Hindlimb muscle (tissue), 1 donor: ENCODE data around the gene CLSTN1. TPM values are rescaled to one million over a fixed set of nuclear protein-coding genes. Genes with fewer than 3 reads are reported as not detected.
"Not testable (repeated sequence)": the region's sequence is repeated elsewhere in the genome, so short reads cannot be mapped to it uniquely, and the experiment has no call there.

Experiments
- DNase-seq: peaks from one replicate; pipeline ENCODE4 v3.0.0-alpha.2; 2013
- polyA plus RNA-seq: library from polyadenylated mRNA; unstranded; fragments of 120-200 nt; gene quantifications from one replicate; pipeline ENCODE4 v1.2.1, GENCODE V29; 2013; ENCODE audit not compliant: insufficient read length

The CLSTN1 gene
- polyA plus RNA-seq, 1 donor = 78.9 TPM

DNA sequence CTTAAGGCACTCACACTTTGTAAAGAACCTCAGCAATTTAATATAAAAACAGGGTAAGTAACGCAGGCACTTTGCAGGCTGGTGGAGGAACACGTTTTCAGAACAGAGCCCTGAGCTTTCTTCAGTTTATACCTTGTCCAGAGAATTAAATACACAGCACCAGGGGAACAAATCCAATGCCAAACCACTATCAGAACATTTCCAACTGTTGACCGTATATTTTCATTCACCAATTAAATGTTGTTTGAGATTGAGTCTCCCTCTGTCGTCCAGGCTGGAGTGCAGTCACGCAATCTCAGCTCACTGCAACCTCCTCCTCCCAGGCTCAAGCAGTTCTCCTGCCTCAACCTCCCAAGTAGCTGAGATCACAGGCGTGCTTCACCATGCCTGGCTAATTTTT lies 29.7 kb downstream of the CLSTN1 start:
- no peak for DNase-seq

DNA sequence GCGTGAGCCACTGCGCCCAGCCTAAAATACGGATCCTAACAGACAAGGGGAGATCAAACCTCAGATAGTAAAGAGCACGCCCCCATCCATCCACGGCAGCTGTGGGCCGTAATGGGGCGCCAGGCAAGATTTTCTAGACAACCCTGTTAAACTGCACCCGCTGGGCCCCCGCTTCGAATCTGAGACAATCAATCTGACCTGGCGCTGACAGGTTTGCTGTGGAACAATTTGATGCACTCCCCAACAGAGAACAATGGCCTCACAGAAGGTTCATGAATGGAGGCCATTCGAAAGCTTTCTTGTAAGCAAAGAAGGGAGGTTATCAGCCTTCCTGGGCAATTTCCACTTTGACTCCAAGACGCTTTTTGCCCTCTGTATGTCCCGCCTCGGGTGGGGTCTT lies 30.5 kb downstream of the CLSTN1 start:
- no peak for DNase-seq

DNA sequence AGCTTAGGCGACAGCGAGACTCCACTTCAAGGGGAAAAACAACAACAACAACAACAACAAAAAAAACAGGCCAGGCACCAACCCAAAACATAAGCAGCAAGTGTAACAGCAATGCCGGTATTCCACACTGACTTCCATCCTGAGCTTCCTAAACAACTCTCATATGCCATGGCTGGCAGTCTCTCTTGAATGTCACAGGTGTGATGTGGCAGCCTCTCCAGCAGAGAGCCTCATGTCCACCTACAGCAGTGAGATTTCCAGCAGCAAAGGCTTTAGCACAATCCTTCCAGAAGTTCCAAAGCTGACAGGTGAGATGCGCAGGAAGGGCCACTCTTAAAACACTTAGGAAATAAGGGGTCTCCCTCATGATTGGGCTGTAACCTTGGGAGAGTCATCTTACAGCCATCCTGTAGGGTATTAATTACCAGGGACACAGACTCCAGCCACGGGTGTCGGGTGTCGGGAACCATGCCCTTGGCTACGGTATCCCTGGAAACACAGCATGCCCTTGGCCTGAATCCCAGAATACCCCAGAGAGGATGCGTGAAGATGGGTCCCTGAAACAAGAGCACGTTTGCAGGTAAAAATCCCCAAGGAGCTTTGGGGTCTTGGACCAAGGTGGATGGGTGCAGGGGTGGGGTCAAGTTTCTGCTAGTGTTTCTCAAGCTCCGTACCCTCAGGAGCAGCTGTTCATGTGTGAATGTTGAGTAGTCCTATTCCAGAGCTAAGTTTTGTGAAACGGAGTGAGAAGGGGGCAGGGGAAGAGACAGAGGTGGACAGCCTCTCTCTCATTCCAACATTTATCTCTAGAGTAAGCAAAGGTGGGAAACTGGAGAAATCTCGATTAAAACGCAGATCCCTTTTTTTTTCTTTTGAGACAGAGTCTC lies 31.4 kb downstream of the CLSTN1 start:
- no peak for DNase-seq

DNA sequence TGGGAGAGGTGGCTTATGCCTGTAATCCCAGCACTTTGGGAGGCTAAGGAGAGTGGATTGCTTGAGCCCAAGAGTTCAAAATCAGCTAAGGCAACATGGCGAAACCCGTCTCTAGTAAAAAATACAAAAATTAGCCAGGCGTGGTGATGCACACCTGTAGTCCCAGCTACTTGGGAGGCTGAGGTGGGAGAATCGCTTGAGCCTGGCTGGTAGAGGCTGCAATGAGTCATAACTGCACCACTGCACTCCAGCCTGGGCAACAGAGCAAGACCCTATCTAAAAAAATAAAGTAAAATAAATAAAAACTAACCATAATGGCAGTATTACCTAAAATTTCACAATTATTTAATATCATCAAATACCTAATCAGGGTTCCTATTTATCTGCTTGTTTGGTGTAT lies 34.1 kb downstream of the CLSTN1 start:
- not testable (repeated sequence) for DNase-seq

DNA sequence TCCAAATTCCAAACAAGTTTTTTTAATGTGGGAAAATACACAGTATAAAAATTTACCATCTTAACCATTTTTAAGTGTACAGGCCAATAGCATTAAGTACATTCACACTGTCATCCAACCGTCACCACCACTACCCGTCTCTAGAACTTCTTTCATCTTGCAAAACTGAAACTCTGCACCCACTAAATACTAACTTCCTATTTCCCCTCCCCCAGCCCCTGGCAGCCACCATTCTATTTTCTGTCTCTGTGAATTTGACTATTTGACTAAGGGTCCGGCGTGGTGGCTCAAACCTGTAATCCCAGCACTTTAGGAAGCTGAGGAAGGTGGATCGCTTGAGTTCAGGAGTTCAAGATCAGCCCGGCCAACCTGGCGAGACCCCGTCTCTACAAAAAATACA lies 36.1 kb downstream of the CLSTN1 start:
- DNase-seq = no peak

DNA sequence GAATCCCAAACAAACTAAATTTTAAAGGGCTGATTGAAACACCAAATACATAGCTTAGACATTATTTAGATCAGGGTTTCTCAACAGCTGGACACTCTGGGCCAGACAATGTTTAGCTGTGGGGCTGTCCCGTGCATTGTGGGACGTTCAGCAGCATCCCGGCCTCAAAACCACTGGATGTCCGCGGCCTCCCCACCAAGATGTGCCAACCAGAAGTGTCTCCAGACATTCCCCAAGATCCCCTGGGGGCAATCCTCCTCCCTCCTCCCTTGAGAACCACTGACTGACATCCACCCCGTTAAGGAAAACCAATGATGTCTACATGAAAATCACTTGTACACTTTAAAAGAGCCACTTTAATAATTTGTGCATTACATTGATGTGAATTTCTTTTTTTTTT lies 38.4 kb downstream of the CLSTN1 start:
- DNase-seq = no peak

DNA sequence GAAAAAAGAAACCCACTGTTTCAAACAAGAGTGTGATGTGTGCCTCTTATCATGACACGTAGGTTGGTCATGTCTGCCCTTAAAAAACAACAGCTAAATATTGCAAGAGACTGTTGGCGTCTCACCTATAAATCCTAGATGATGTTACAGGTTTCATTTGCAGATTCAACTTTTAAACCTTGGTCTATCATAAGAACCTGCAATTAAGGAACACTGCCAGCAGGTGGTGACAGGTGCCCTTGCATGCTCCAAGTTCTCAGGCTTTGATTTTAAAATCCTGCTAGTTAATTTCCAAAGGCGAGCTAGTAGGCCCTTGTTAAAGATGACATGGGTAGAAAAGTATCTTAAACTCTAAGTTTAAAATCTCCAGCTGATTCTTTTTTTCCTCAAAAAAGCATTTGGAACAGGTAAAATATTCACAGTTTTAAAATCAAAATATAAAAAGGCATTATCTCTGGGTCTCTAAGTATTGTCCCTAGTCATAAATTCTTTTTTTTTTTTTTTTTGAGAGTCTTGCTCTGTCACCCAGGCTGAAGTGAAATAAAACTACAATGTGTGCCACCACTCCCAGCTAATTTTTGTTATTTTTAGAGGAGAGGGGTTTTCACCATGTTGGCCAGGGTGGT lies 39.1 kb downstream of the CLSTN1 start:
- DNase-seq = peak; percentile 23

DNA sequence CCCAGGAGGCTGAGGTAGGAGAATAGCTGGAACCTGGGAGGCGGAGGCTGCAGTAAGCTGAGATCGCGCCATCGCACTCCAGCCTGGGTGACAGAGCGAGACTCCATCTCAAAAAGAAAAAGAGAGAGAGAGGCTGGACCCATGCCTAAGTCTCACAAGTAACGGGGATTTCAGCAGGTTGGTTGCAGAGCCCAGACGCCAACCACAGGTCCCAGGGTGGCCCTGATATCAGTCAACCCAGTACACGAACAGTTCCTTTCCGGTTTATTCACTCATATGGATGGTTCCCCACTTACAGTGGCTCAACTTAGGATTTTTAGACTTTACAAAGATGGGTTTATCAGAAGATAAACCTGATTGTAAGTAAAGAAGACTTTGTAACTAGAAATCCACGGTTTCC lies 40.9 kb downstream of the CLSTN1 start:
- no peak for DNase-seq

DNA sequence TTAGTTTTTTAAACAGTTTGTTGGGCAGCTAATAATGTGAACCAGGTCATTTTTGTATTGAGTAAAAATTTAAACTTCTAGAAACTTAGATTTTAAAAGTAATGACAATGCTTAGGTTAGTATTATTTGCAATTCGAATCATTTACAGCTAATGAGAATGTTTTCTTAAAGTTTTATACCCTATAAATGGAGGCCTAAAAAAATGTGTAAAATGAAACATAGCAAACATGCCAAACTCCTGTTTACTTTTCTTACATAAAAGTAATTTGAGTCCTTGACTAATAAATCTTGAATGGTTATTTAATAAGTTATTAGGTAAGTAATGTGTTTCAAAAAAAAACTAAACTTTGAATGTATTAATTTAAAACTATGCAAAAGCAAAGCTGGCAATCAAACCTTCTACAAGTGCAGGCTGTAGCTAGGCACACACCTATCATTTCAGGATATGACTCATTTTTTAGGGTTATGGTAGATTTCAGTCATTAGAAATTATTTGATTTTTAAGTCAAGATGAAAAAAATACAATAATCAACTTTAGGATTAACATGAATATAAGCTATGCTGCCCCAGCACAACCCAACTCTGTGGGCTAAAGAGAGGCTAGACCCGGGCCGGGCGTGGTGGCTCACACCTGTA lies 41.5 kb downstream of the CLSTN1 start:
- no peak for DNase-seq

DNA sequence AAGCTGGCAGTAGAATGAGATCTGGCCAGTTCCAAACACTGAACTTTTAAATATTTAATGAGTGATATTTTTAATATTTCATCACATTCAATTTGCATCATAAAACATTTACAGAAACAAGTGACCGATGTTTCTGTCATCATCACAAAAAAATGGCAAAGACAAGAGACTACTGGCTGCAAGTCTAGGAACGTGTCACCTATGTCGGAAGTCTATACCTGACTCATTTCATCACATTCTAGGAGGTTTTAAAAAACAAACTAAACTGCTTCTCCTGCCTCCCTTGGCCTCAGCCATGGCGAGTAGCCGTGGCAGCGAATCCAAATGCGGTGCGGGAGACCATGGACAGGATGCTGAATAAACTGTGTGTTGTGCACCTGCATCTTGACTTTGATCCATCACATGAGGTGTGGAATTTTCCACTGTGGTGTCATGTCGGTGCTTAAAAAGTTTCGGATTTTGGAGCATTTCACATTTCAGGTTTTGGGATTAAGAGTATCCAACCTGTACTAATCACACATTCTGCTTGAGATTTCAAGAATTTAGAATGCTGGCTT lies 43.1 kb downstream of the CLSTN1 start:
- no peak for DNase-seq

DNA sequence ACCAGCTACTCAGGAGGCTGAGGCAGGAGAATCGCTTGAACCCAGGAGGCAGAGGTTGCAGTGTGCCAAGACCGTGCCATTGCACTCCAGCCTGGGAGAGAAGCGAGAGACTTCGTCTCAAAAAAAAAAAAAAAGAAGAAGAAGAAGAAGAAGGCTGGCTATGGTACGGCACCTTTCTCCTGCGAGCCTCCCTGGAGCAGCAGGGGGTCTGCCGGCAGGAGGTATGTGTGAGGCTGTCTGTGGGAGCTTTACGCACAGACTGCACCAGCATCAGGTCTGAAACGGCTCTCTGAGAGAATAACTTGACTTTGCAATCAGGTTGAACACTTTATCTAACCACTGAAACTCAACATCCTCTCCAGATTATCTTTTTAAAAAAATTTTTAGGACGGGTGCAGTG lies 44.9 kb downstream of the CLSTN1 start:
- no peak for DNase-seq

DNA sequence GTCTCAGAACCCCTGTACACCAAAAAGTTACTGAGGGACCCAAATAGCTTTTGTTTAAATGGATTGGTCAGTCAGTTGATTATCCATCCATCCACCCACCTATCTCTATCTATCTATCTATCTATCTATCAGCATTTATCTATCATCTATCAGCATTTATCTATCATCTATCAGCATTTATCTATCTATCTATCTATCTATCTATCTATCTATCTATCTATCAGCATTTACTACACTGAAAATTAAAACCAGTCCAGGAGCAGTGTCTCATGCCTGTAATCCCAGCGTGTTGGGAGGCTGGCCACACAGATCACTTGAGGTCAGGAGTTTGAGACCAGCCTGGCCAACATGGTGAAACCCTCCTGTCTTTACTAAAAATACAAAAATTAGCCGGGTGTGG lies 47.1 kb downstream of the CLSTN1 start:
- DNase-seq = no peak

DNA sequence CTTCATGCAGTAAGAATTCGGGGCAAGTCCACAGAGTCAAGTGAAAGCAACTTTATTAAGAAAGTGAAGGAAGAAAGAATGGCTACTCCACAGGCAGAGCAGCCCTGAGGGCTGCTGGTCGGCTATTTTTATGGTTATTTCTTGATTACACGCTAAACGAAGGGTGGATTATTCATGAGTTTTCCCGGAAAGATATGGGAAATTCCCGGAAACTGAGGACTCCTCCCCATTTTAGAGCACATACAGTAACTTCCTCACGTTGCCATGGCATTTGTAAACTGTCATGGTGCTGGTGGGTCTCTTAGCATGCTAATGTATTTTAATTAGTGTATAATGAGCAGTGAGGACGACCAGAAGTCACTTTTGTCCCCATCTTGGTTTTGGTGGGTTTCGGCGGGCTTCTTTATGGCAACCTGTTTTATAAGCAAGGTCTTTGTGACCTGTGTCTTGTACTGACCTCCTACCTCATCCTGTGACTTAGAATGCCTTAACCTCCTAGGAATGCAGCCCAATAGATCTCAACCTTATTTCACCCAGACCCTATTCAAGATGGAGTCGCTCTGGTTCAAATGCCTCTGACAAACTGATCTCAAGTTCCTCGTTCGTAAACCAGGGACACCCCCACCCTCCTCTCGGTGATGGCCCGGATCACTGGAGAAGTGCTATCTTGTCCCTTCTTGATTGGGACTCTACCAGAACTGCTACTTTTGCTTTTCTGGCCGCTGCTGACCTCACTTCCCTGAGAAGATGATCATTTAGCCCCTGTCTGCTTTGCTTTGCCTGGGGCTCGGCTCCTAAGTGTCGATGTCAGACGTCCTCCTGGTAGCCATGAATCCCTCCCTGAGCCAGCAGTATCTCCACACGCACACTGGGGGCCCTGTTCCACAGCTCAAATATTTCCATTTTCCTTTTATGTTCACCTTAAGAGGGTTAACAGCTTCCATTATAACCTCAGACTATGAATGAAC lies 48.8 kb downstream of the CLSTN1 start:
- DNase-seq = no peak

DNA sequence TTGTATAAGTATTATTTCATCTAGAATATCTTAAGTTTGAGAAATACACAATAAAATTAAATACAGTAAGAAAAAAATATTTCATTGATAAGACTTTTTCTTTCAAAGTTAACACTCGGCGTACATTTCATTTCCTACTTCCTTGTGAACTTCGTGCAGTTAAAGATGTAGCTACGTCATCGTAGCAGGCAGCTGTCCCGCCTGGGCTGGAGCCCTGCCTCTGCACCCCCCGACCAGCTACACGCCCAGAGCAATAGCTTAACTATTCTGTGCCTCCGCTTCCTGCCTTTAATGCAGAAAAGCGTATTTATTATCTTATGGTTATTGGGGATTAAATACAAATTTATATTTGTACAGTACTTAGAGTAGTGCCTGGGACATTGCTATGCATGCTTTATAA lies 53.5 kb downstream of the CLSTN1 start:
- DNase-seq = peak; percentile 32

DNA sequence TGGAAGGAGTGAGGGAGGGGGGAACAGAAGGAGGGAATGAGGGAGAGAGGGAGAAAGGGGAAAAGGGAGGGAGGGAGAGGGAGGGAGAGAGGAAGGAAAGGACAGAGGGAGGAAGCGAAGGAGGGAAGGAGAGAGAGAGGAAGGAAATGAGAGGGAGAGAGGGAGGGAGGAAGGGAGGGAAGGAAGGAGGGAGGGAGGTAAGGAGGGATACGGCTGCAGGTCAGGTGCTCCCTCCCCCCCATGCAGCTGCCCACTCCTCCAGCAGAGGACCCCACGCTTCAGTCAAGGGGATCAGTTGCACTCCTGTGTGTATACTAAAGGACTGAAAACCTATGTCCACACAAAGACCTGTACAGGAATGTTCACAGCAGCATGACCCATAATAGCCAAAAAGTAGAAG lies 54.8 kb downstream of the CLSTN1 start:
- DNase-seq = no peak

DNA sequence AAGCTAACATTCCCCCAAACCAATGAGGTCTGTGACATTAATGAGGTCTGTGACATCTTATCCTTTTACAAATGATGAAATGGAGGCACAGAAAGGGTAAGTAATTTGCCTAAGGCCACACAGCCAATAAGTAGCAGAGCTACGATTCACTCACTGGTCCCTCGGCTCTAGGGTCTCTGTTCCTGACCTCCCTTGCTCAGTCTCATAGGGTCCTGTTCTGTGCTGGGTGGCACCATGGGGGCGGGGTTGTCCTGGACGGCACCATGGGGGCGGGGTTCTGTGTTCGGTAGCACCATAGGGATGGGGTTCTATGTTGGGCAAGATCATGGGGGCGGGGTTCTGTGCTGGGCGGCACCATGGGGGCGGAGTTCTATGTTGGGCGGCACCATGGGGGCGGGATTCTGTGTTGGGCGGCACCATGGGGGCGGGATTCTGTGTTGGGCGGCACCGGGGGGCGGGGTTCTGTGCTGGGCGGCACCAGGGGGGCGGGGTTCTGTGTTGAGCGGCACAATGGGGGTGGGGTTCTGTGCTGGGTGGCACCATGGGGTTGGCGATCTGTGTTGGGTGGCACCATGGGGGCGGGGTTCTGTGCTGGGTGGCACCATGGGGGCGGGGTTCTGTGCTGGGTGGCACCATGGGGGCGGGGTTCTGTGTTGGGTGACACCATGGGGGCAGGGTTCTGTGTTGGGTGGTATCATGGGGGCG lies 55.6 kb downstream of the CLSTN1 start:
- no peak for DNase-seq

DNA sequence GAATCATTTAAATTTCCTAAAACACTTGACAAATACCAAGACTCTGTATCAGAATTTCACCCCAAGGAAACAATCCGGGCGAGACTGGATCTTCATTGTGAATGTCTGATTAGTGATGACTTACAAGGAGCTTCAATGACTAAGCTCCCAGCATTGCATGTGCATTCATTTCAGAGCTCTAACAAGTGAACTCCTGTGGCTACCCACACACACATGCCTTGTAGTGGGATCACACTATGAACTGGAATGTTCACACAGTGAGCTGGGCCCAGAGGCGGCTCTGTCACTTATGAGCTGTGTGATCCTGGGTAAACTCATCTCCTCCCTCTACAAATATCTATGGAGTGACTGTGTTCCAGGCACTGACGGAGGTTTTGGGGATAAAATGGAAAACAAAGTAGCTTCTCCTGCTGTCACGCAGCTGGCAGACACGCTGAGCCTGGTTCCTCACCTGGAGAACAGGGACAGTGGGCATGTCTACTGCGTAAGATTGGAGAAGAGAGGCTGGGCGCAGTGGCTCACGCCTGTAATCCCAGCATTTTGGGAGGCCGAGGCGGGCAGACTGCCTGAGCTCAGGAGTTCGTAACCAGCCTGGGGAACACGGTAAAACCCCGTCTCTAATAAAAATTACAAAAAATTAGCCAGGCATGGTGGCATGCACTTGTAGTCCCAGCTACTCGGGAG lies 56.9 kb downstream of the CLSTN1 start:
- DNase-seq = no peak

DNA sequence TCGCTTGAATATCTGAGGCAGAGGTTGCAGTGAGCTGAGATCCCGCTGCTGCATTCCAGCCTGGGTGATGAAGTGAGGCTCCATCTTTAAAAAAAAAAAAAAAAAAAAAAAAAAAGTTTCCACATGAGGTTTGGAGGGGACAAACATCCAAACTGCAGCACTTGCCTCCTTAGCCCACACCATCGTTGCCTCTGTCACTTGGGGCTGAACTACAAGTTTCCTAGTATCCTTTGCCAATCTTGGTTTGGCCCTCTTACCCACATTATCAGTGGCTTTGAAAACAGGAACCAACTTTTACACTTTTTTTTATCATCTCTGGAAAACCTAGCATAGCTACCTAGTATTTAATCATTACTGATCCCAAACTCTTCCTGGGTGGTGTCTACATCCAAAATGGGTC lies 59.2 kb downstream of the CLSTN1 start:
- DNase-seq = no peak

DNA sequence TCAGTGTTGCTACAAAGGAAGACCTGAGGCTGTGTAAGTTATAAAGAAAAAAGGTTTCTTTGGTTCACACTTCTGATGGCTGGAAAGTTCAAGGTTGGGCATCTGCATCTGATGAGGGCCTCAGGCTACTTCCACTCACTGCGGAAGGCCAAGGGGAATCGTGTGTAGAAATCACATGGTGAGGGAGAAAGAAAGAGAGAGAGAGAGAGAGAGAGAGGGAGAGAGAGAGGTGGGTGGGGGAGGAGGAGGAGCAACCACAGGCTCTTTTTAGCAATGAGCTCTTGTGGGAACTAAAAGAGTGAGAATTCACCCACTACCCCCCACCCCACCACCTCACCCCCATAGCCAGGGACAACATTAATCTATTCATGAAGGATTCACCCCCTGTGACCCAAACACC lies 59.9 kb downstream of the CLSTN1 start:
- no peak for DNase-seq

DNA sequence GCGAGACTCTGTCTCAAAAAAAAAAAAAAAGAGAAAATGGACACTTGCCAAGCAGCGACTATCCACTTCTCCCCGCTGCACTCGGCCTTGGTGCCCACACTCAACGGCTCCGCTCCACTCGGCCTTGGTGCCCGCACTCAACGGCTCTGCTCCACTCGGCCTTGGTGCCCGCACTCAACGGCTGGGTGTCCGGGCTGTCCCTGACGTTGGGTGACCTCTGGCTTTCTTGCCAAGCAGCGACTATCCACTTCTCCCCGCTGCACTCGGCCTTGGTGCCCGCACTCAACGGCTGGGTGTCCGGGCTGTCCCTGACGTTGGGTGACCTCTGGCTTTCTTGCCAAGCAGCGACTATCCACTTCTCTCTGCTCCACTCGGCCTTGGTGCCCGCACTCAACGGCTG lies 61.3 kb downstream of the CLSTN1 start:
- not testable (repeated sequence) for DNase-seq

DNA sequence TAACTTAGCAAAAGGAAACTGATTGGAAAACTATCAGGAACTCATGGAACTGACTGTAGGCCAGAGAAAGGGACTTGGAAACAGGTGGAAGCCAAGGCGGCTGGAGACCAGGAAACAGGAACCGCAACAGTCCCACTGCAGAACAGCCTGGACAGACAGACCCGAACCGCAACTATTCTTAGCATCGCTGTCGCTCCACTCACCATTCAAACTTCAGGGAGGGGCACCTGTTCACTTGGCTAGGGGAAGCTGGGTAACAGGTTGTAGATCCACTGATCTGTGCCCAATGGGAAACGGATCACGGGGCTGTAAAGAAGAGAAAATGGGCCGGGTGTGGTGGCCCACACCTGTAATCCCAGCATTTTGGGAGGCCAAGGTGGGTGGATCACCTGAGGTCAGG lies 61.9 kb downstream of the CLSTN1 start:
- no peak for DNase-seq
